GM12874 (cell line): ENCODE results near the gene FGF14.

Source experiments
- CTCF ChIP-seq: IDR thresholded peaks from 2 replicates; pipeline ENCODE4 v1.5.1; 2011; ENCODE audit warnings: low read depth, mild to moderate bottlenecking, control low read depth, low read length, moderate library complexity; ENCODE audit not compliant: insufficient read depth

The FGF14 gene

GRCh38 chr13:102089177-102089576, 312.7 kb downstream of the FGF14 start:
- no peak for TF ChIP-seq CTCF

DNA sequence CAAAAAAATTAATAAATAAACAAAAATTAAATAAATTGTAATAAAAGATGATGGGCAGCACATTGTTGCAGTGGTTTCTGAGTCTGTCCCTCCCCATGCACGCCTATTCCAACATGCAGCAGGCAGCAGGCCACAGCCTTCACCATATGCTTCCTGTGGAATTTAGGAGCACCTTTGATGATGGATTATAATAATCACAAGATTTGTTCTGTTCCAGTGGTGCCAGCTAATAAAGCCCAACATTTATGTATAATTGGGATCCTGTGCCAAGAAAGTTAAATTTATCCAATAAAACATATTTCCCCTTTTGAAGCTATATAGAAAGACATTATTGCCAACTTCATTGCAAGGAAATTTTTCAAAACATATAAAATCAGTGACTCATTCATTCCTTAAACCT, 328.6 kb downstream of the FGF14 start:
- no peak for TF ChIP-seq CTCF

GRCh38 chr13:102071711-102072110, 330.1 kb downstream of the FGF14 start:
- no peak for TF ChIP-seq CTCF

- TF ChIP-seq CTCF = no peak
Measured at GRCh38 chr13:102055090-102055779, 346.6 kb downstream of the FGF14 start.

DNA sequence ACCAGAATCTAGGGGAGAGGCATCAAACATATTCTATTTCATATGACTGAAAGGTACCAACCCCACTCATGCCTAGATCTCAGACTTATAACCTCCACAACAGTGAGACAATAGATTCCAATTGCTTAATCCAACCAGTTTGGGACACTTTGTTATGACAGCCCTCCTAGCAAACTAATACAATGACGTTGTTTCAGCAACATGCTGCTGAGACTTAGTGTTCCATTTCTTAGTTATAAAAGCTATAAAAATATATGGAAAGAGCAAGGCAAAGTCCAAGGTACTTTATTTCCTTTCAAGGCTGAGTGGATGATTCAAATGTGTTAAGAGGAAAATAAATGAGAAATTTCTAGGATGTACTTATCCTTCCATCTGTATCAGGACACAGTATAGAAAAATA, 352.0 kb downstream of the FGF14 start:
- no peak for TF ChIP-seq CTCF

DNA sequence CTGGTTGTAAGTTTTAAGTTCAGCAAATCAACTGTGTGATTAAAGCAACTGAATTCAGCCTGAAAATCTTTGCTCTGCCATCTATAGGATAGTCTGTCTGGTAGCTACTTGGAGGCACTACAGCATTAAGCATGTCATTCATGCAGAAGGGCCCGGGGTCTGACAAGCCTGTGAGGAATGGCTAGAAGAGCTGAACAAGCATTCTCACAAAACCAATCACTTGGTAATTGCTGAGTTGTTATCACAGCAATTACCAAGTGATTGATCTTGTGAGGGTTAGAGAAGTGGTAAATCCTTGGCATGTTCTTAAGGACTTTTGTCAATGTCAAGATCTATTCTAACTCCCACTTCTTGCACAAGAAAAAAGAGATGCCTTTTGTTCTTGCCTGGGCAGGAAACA, 356.1 kb downstream of the FGF14 start:
- no peak for TF ChIP-seq CTCF

DNA sequence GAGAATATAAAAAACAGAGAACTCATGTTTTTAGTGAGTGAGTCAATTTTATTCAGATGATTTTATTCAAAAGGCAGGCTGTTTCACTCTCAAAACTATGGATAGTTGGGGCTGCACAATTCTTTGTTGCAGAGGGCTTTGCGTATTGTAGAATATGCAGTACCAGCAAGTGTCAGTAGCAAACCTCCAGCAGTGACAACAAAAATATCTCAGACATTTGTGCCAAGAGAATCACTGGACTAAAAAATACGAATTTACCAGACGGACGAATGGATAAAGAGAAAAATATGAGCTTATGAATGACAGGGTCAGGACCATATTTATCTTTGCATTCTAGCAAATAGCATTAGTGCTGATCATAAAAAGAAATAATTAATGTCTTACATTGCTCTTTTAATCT, 359.1 kb downstream of the FGF14 start:
- no peak for TF ChIP-seq CTCF
